Astrocyte (in vitro differentiated cells and primary cell): Measurements from ENCODE around the gene FAM149B1. TPM values are rescaled to one million over a fixed set of nuclear protein-coding genes. Genes with fewer than 3 reads are reported as not detected.

Source experiments
- DNase-seq: peaks from one replicate; pipeline ENCODE4 v3.0.0-alpha.2; 2010; ENCODE audit warnings: low read depth
- FAIRE-seq: peaks from 2 replicates; lab custom pipeline; 2011; peaks lifted over from hg19 to GRCh38; lab: Jason Lieb, UNC
- H2AFZ ChIP-seq: 2 replicates; pipeline ENCODE4 v1.6.0; 2012; ENCODE audit warnings: low read depth, low read length, inconsistent platforms
- H3K27ac ChIP-seq: 2 replicates; pipeline ENCODE4 v1.5.1; 2011; ENCODE audit warnings: low read depth, low read length, inconsistent platforms
- H3K27me3 ChIP-seq: 2 replicates; pipeline ENCODE4 v1.6.0; 2011; ENCODE audit warnings: low read length, inconsistent platforms; ENCODE audit not compliant: insufficient read depth
- H3K36me3 ChIP-seq: 2 replicates; pipeline ENCODE4 v1.5.1; 2011; ENCODE audit warnings: low read length, inconsistent platforms; ENCODE audit not compliant: insufficient read depth
- H3K4me1 ChIP-seq: 2 replicates; pipeline ENCODE4 v1.5.1; 2011; ENCODE audit warnings: low read length, inconsistent platforms; ENCODE audit not compliant: insufficient read depth
- H3K4me2 ChIP-seq: 2 replicates; pipeline ENCODE4 v1.6.0; 2012; ENCODE audit warnings: low read length, inconsistent platforms
- H3K4me3 ChIP-seq: 2 replicates; pipeline ENCODE4 v1.5.1; 2011; ENCODE audit warnings: low read depth, mild to moderate bottlenecking, low read length, inconsistent platforms; ENCODE audit not compliant: insufficient read depth
- H3K79me2 ChIP-seq: 2 replicates; pipeline ENCODE4 v1.6.0; 2012; ENCODE audit warnings: mild to moderate bottlenecking, low read length, inconsistent platforms; ENCODE audit not compliant: insufficient read depth
- H3K9ac ChIP-seq: 2 replicates; pipeline ENCODE4 v1.6.0; 2012; ENCODE audit warnings: mild to moderate bottlenecking, low read length, inconsistent platforms
- H3K9me3 ChIP-seq: 2 replicates; pipeline ENCODE4 v1.5.1; 2012; ENCODE audit warnings: low read depth, mild to moderate bottlenecking, low read length, inconsistent platforms; ENCODE audit not compliant: insufficient read depth
- H4K20me1 ChIP-seq: 2 replicates; pipeline ENCODE4 v1.6.0; 2012; ENCODE audit warnings: low read length, inconsistent platforms; ENCODE audit not compliant: insufficient read depth
- H3K27ac Mint-ChIP-seq: one replicate; pipeline ENCODE4 v1.8.0; 2021; ENCODE audit warnings: mild to moderate bottlenecking, mixed read lengths; ENCODE audit not compliant: unreplicated experiment
- H3K27me3 Mint-ChIP-seq: one replicate; pipeline ENCODE4 v1.8.0; 2021; ENCODE audit warnings: low read depth, mixed read lengths; ENCODE audit not compliant: unreplicated experiment
- H3K36me3 Mint-ChIP-seq: one replicate; pipeline ENCODE4 v1.8.0; 2021; ENCODE audit warnings: low read depth, mixed read lengths; ENCODE audit not compliant: unreplicated experiment
- H3K4me1 Mint-ChIP-seq: one replicate; pipeline ENCODE4 v1.8.0; 2021; ENCODE audit warnings: low read depth, mixed read lengths; ENCODE audit not compliant: unreplicated experiment
- H3K4me3 Mint-ChIP-seq: one replicate; pipeline ENCODE4 v1.8.0; 2021; ENCODE audit warnings: mild to moderate bottlenecking, moderate library complexity, mixed read lengths; ENCODE audit not compliant: unreplicated experiment
- H3K9me3 Mint-ChIP-seq: one replicate; pipeline ENCODE4 v1.8.0; 2021; ENCODE audit warnings: mild to moderate bottlenecking, mixed read lengths; ENCODE audit not compliant: unreplicated experiment
- EZH2 ChIP-seq: IDR thresholded peaks from 2 replicates; pipeline ENCODE4 v1.6.1; 2012; ENCODE audit warnings: mild to moderate bottlenecking, low read length, inconsistent platforms; ENCODE audit not compliant: insufficient read depth
- total RNA-seq: library from RNA; stranded (reverse); gene quantifications from 2 replicates; pipeline ENCODE4 v1.2.1, GENCODE V29; 2021
- TF ChIP-seq, protein P1 (sequence below): IDR thresholded peaks from 2 replicates; pipeline ENCODE4 v1.5.1; 2011; ENCODE audit warnings: low read depth, mild to moderate bottlenecking, inconsistent platforms, low read length, moderate library complexity; ENCODE audit not compliant: insufficient read depth

Gene FAM149B1
- total RNA-seq, 1 donor from 2014 or later, result 14.0 TPM

DNA sequence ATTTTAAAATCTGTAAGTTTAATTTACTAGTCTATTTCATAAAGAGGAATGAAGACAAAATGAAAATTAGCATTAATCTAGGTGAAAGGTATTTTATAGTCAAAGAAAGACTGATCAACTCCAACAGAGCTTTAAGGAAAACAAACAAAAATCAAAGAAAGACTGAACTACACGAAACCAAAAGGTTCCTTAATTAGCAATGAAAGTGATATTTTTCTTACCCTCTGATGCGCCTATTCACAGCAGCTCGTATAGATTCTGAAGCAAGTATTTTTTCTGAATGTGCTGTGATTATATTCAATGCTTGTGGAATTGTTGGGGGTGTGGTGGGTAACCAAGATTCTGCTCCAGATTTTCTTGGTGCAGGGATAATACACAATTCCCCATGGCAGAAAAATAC lies 11.9 kb upstream of the FAM149B1 start:
- DNase-seq (no peak), FAIRE-seq (no peak)
- Histone ChIP-seq H3K4me3 (no peak overlapping the region), H3K27ac (no peak overlapping the region), H3K36me3 (peaks cover 17% of the 10 kb centered on the region), H3K27me3 (no peaks in the 10 kb centered on the region), H3K9me3 (no peaks in the 10 kb centered on the region), H3K4me1 (no peaks in the 10 kb centered on the region), H3K79me2 (peaks cover 22% of the 10 kb centered on the region), H3K9ac (no peak overlapping the region), H3K4me2 (no peak overlapping the region), H4K20me1 (peaks cover 11% of the 10 kb centered on the region), H2AFZ (no peak overlapping the region)
- Mint-ChIP-seq H3K27me3 (no peaks in the 10 kb centered on the region), H3K27ac (no peak overlapping the region), H3K4me1 (no peaks in the 10 kb centered on the region), H3K4me3 (no peak overlapping the region), H3K36me3 (peaks cover 14% of the 10 kb centered on the region), H3K9me3 (no peaks in the 10 kb centered on the region)
- TF ChIP-seq, protein P1, sequence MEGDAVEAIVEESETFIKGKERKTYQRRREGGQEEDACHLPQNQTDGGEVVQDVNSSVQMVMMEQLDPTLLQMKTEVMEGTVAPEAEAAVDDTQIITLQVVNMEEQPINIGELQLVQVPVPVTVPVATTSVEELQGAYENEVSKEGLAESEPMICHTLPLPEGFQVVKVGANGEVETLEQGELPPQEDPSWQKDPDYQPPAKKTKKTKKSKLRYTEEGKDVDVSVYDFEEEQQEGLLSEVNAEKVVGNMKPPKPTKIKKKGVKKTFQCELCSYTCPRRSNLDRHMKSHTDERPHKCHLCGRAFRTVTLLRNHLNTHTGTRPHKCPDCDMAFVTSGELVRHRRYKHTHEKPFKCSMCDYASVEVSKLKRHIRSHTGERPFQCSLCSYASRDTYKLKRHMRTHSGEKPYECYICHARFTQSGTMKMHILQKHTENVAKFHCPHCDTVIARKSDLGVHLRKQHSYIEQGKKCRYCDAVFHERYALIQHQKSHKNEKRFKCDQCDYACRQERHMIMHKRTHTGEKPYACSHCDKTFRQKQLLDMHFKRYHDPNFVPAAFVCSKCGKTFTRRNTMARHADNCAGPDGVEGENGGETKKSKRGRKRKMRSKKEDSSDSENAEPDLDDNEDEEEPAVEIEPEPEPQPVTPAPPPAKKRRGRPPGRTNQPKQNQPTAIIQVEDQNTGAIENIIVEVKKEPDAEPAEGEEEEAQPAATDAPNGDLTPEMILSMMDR, result no peak
- no peak for TF ChIP-seq EZH2

DNA sequence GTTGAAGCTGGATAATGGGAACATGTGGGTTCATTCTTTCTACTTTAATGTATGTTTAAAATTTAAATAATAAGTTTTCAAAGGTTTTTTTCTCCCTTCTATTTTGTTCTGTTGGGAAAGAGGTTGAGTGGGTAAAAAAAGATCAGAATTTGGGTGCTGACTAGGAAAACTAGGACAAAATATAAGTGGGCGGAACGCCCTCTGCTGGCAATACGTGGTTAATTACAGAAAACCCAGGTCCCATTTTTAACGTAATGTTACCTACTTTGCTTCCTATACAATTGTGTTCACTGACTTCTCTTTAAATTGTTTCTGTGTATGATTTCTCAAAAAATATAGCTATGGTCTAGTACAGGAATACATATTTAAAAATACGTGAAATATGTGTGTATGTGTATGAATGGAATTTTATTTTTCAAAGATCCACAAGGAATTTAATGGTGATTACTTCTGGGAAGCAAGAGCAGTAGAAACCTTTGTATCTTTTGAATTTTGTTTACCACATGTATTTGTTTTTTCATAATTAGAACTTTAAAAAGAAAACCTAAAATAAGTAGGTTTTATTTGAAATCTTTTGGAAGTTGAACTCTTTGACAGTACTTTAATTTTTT lies 8.8 kb upstream of the FAM149B1 start:
- no peak overlapping the region for H3K27ac Mint-ChIP-seq
- H3K4me3 ChIP-seq, result no peak overlapping the region
- H3K9me3 Mint-ChIP-seq, result no peaks in the 10 kb centered on the region
- peaks cover 16% of the 10 kb centered on the region for H3K36me3 Mint-ChIP-seq
- H3K9me3 ChIP-seq, result no peaks in the 10 kb centered on the region
- H3K4me1 Mint-ChIP-seq, result peaks cover 2% of the 10 kb centered on the region
- no peak overlapping the region for H2AFZ ChIP-seq
- peaks cover 24% of the 10 kb centered on the region for H3K36me3 ChIP-seq
- H4K20me1 ChIP-seq, result peaks cover 31% of the 10 kb centered on the region
- H3K9ac ChIP-seq, result no peak overlapping the region
- no peak overlapping the region for H3K4me3 Mint-ChIP-seq
- no peaks in the 10 kb centered on the region for H3K27me3 ChIP-seq
- H3K4me1 ChIP-seq, result no peaks in the 10 kb centered on the region
- no peak overlapping the region for H3K27ac ChIP-seq
- no peaks in the 10 kb centered on the region for H3K27me3 Mint-ChIP-seq
- peaks cover 52% of the 10 kb centered on the region for H3K79me2 ChIP-seq
- DNase-seq (no peak), FAIRE-seq (no peak)
- TF ChIP-seq, protein P1, result peak; percentile 91
- no peak for TF ChIP-seq EZH2
- no peak overlapping the region for H3K4me2 ChIP-seq

DNA sequence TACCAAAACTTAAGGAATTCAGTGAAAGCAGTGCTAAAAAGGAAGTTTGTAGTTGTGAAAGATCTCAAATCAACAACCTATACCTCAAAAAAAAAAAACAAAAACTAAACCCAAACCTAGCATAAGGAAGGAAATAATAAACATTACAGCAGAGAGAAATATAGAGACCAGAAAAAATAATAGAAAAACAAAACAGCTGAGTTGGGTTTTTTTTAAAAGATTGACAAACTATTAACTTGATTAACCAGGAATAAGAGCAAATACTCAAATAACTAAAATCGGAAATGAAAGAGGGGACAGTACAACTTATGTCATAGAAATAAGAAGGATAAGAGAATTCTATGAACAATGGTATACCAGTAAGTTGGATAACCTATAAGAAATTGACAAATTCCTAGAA lies 6.8 kb upstream of the FAM149B1 start:
- Histone ChIP-seq H3K9ac (no peak overlapping the region), H3K4me2 (no peak overlapping the region), H2AFZ (no peak overlapping the region), H3K9me3 (no peaks in the 10 kb centered on the region), H3K27ac (no peak overlapping the region), H3K27me3 (no peaks in the 10 kb centered on the region), H4K20me1 (peaks cover 31% of the 10 kb centered on the region), H3K4me3 (no peak overlapping the region), H3K79me2 (peaks cover 68% of the 10 kb centered on the region), H3K36me3 (peaks cover 20% of the 10 kb centered on the region), H3K4me1 (no peaks in the 10 kb centered on the region)
- peaks cover 2% of the 10 kb centered on the region for H3K4me1 Mint-ChIP-seq
- H3K9me3 Mint-ChIP-seq, result no peaks in the 10 kb centered on the region
- H3K36me3 Mint-ChIP-seq, result peaks cover 12% of the 10 kb centered on the region
- H3K27ac Mint-ChIP-seq, result no peak overlapping the region
- no peaks in the 10 kb centered on the region for H3K27me3 Mint-ChIP-seq
- no peak for FAIRE-seq
- no peak overlapping the region for H3K4me3 Mint-ChIP-seq
- TF ChIP-seq, protein P1, result no peak
- TF ChIP-seq EZH2, result no peak
- no peak for DNase-seq
